Measurements from ENCODE around the gene LY6G5C. TPM values are rescaled to one million over a fixed set of nuclear protein-coding genes. Genes with fewer than 3 reads are reported as not detected.
A peak's percentile ranks its signal among the peaks of the same experiment; 100 is the strongest.

LY6G5C gene
- total and polyA plus RNA-seq, 2 of the 13 experiments (the other 11 are each of a cell fraction or from before 2014, with no cell fraction given), result 0.33 to 0.55 TPM

GRCh38 chr6:31663961-31664789 is 16.7 kb downstream of the LY6G5C start:
- Histone ChIP-seq H3K27ac (ENCODE audit: extremely low read length, insufficient read depth, low read length) (peak overlapping the region; percentile 99), H3K79me2 (ENCODE audit: insufficient read depth, low read length) (peaks cover 66% of the 10 kb centered on the region), H2AFZ (ENCODE audit: low read length) (no peak overlapping the region), H3K4me1 (ENCODE audit: insufficient read depth, low read length) (peaks cover 77% of the 10 kb centered on the region), H3K4me2 (ENCODE audit: low read depth, low read length) (peak overlapping the region; percentile 94), H4K20me1 (ENCODE audit: insufficient read depth, low read length) (peaks cover 8% of the 10 kb centered on the region; the same call in 1 of the 2 replicates), H3K4me3 (replicated peaks in 1 of 3; ENCODE audit: insufficient read depth in 1 of 3, low read depth in 2 of 3, low read length in 3 of 3) (peak overlapping the region; percentile 69 to 98 (median 71)), H3K9ac (ENCODE audit: insufficient read depth, low read depth, low read length) (peak overlapping the region; percentile 98), H3K27me3 (ENCODE audit: control insufficient read depth in 1 of 2, insufficient read depth in 2 of 2, low read length in 2 of 2) (no peaks in the 10 kb centered on the region; a peak in 1 of 5 replicates), H3K9me3 (ENCODE audit: low read length) (no peaks in the 10 kb centered on the region), H3K36me3 (replicated peaks in 1 of 2; ENCODE audit: control insufficient read depth in 1 of 2, insufficient read depth in 2 of 2, low read length in 2 of 2) (peaks cover 17 to 32% of the 10 kb centered on the region in 2 experiments)
- intact Hi-C loops (cut with micrococcal nuclease; ENCODE audit: unreplicated experiment), result no loop called here
- in situ Hi-C loops (cut with HindIII; ENCODE audit: extremely low pct_ligation_motif_present, low pct_unique_long_range_greater_than_20kb), result no loop called here
- 28% methylated on average over 17 of the region's 17 CpGs for WGBS (ENCODE audit: low lambda C conversion rate)
- no peak for FAIRE-seq
- ATAC-seq, result no peak; the same call in 1 of the 3 replicates
- CTCF ChIA-PET (ENCODE audit: low intra/inter-chr PET ratio, low total read pairs), result no interaction called here
- no peak for DNase-seq (ENCODE audit: low spot score)
- BruUV-seq (replicated peaks), result TSS peak; percentile 71
- POLR2A ChIA-PET, result interaction anchor here (0.8 to 7.4 kb wide), 35 partner anchors 7 to 513 kb away, joined by 3 to 438 read pairs (median 4); partner anchors contain the start of genes ABHD16A, APOM, BAG6 and CFB
- TF ChIP-seq ZBTB3 (CRISPR knock-in tag; IDR thresholded peaks at IDR 0.05; ENCODE audit: borderline replicate concordance, low read depth) (no peak), ZC3H13 (CRISPR knock-in tag; IDR thresholded peaks at IDR 0.05) (peak; percentile 59; the same call in 1 of the 2 replicates), ATF2 (CRISPR knock-in tag; IDR thresholded peaks at IDR 0.05) (no peak; the same call in 1 of the 2 replicates), MAX (IDR thresholded peaks at IDR 0.05) (0 out of 2 replicates have a peak, but pooled peaks have one; percentile 12), ZNF792 (CRISPR knock-in tag; IDR thresholded peaks at IDR 0.05) (no peak)
- TF ChIP-seq, protein P1, sequence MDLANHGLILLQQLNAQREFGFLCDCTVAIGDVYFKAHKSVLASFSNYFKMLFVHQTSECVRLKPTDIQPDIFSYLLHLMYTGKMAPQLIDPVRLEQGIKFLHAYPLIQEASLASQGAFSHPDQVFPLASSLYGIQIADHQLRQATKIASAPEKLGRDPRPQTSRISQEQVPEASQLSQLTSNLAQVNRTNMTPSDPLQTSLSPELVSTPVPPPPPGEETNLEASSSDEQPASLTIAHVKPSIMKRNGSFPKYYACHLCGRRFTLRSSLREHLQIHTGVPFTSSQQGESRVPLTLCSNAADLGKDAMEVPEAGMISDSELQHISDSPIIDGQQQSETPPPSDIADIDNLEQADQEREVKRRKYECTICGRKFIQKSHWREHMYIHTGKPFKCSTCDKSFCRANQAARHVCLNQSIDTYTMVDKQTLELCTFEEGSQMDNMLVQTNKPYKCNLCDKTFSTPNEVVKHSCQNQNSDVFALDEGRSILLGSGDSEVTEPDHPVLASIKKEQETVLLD (CRISPR knock-in tag; IDR thresholded peaks at IDR 0.05; ENCODE audit: low read depth), result no peak
- TF ChIP-seq, protein P2, sequence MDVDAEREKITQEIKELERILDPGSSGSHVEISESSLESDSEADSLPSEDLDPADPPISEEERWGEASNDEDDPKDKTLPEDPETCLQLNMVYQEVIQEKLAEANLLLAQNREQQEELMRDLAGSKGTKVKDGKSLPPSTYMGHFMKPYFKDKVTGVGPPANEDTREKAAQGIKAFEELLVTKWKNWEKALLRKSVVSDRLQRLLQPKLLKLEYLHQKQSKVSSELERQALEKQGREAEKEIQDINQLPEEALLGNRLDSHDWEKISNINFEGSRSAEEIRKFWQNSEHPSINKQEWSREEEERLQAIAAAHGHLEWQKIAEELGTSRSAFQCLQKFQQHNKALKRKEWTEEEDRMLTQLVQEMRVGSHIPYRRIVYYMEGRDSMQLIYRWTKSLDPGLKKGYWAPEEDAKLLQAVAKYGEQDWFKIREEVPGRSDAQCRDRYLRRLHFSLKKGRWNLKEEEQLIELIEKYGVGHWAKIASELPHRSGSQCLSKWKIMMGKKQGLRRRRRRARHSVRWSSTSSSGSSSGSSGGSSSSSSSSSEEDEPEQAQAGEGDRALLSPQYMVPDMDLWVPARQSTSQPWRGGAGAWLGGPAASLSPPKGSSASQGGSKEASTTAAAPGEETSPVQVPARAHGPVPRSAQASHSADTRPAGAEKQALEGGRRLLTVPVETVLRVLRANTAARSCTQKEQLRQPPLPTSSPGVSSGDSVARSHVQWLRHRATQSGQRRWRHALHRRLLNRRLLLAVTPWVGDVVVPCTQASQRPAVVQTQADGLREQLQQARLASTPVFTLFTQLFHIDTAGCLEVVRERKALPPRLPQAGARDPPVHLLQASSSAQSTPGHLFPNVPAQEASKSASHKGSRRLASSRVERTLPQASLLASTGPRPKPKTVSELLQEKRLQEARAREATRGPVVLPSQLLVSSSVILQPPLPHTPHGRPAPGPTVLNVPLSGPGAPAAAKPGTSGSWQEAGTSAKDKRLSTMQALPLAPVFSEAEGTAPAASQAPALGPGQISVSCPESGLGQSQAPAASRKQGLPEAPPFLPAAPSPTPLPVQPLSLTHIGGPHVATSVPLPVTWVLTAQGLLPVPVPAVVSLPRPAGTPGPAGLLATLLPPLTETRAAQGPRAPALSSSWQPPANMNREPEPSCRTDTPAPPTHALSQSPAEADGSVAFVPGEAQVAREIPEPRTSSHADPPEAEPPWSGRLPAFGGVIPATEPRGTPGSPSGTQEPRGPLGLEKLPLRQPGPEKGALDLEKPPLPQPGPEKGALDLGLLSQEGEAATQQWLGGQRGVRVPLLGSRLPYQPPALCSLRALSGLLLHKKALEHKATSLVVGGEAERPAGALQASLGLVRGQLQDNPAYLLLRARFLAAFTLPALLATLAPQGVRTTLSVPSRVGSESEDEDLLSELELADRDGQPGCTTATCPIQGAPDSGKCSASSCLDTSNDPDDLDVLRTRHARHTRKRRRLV (CRISPR knock-in tag; IDR thresholded peaks at IDR 0.05), result no peak
- TF ChIP-seq, protein P3, sequence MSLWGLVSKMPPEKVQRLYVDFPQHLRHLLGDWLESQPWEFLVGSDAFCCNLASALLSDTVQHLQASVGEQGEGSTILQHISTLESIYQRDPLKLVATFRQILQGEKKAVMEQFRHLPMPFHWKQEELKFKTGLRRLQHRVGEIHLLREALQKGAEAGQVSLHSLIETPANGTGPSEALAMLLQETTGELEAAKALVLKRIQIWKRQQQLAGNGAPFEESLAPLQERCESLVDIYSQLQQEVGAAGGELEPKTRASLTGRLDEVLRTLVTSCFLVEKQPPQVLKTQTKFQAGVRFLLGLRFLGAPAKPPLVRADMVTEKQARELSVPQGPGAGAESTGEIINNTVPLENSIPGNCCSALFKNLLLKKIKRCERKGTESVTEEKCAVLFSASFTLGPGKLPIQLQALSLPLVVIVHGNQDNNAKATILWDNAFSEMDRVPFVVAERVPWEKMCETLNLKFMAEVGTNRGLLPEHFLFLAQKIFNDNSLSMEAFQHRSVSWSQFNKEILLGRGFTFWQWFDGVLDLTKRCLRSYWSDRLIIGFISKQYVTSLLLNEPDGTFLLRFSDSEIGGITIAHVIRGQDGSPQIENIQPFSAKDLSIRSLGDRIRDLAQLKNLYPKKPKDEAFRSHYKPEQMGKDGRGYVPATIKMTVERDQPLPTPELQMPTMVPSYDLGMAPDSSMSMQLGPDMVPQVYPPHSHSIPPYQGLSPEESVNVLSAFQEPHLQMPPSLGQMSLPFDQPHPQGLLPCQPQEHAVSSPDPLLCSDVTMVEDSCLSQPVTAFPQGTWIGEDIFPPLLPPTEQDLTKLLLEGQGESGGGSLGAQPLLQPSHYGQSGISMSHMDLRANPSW (CRISPR knock-in tag; IDR thresholded peaks at IDR 0.05; ENCODE audit: borderline replicate concordance), result no peak
- TF ChIP-seq, protein P4, sequence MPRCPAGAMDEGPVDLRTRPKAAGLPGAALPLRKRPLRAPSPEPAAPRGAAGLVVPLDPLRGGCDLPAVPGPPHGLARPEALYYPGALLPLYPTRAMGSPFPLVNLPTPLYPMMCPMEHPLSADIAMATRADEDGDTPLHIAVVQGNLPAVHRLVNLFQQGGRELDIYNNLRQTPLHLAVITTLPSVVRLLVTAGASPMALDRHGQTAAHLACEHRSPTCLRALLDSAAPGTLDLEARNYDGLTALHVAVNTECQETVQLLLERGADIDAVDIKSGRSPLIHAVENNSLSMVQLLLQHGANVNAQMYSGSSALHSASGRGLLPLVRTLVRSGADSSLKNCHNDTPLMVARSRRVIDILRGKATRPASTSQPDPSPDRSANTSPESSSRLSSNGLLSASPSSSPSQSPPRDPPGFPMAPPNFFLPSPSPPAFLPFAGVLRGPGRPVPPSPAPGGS (CRISPR knock-in tag; IDR thresholded peaks at IDR 0.05), result peak; percentile 72; the same call in 1 of the 2 replicates
